Putamen (tissue), 1 donor: ENCODE data around the gene DMKN.
A peak's percentile ranks its signal among the peaks of the same experiment; 100 is the strongest.
"Not testable (repeated sequence)": the region's sequence is repeated elsewhere in the genome, so short reads cannot be mapped to it uniquely, and the experiment has no call there.

Source experiments
- DNase-seq: peaks from one replicate; pipeline ENCODE4 v3.0.0-alpha.2; 2016; ENCODE audit warnings: low spot score

The DMKN gene

DNA sequence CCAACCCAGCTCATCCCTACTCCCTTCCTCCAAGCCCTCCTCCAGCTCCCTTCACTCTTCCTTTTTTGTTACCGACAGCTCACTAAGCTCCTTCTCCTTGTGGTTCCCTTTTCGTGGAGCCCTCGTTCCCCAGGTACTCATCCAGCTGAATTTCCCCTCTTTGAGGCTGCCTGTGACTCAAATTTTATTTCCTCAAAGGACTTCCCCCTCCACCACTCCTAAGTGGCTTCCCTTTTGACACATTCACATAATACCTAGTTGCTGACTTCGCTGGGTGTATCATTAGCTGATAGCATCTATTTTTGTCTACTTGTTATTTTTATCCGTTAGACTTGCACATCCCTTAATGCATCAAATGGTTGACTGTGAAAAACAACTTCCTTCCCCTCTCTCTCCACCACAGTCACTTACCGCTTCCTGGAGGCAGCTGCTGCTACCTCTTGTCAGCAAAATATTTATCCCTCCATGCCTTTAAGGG, 50.9 kb downstream of the DMKN start:
- DNase-seq = peak; percentile 38

DNA sequence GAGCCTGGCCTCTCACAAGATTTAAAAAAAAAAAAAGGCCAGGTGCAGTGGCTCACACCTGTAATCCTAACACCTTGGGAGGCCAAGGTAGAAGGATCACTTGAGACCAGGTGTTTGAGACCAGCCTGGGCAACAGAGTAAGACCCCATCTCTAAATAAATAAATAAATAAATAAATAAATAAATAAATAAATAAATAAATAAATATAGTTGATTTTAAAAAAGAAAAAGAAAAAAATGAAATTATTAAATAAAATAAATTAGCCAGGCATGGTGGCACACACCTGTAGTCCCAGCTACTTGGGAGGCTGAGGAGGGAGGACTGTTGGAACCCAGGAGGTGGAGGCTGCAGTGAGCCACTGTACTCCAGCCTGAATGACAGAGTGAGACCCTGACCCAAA, 51.7 kb downstream of the DMKN start:
- DNase-seq = not testable (repeated sequence)

DNA sequence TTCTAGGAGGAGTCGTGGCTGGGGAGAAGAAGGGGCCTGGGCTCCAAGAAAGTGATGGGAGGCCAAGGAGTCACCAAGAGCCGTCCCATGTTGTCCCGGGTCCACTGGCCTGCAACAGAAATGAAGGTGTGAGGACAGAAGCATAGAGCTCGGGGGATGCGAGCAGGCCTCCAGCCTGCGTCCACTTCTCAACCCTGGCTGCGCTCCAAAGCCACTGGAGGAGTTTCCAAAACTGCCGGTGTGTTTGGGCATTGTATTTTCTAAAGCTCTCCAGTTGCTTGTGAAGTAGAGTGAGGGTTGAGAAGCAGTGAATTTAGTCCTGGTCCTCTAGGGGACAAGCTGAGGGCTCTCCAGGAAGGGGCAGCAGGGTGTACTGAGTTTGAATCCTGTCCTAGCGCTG, 52.4 kb downstream of the DMKN start:
- DNase-seq = no peak

DNA sequence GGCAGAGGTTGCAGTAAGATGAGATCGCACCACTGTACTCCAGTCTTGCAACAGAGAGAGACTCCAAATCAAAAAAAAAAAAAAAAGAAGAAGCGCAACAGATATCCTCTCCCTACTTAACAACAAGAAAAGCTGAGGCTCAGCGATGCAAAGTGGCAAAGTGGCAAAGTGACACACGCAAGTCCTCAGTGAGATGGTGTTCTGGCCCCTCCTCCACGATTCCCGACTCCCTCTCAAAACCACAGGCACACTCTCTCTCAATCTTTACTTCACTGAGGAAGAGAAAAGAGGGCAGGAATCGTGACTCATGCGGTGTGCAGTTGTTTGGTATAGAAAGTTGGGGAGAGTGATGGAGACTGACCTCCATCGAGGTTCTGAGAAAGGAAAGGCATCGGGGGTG, 52.8 kb downstream of the DMKN start:
- DNase-seq = no peak

DNA sequence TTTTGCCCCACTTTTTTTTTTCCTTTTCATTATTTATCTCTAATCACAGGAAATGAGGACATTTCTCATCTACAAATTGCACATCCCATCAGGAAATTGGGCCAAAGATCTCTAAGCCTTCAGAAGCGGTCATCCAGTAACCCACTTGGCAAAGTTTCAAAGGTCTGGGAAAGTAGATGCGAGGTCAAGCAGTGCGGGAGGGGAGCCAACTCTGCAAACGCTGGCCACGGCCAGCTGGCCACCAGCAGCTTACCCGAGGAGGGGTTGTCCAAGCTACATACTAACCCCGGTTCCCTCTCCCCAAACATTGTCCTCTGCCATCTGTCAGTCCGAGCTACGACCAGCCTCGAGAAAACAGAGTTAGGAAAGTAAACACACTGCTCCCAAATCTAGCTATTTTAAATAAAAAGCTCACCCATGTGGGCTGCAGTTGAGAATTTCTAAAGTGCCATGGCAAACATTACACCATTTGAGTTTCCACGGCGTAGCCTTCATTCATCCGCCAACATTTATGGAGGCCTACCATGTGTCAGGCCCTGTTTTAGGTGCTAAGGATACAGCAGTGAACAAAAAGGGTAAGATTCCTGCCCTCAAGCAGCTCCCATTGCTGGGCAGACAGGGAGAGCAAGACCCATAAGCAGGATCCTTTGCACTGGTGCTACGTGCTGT, 53.9 kb downstream of the DMKN start:
- no peak for DNase-seq

DNA sequence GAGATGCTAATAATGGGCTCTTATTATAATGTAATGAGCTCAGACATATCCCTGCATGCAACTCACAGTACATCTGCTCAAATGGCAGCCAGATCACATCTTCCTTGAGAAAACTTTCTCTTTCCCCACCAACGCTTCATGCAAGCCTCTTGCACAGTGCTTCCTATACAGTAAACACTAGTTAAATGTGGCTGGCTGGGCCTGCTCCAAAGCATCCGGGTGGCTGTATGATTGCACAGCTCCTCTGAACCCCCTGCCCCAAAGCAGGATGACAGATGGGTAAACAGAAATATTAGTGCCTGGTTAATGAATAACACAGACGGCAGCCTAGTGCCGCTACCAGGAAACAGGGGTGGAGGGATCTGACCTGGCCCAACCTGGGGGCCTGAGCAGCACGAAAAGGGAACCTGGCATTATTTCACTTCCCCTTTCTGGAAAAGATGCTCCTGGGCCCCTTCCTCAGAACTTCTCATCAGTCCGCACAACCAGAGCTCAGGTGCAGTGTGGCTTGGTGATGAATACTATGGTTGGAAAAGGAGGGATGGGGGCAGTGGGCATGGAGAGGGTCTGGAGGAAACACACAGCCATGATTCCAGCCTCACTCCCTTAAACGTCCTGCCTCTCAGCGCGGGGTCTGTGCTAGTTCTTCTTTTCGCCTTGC, 54.6 kb downstream of the DMKN start:
- DNase-seq = no peak

DNA sequence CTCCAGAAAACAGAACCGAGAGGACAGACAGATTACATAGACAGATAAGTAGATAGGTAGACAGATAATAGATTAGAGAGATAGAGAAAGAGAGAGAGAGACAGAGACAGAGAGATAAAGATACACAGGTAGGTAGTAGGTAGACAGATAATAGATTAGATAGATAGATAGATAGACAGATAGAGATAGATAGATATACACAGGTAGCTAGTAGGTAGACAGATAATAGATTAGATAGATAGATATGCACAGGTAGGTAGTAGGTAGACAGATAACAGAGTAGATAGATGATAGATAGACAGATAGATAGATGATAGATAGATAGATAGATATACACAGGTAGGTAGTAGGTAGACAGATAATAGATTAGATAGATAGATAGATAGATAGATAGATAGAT, 55.3 kb downstream of the DMKN start:
- DNase-seq = no peak

DNA sequence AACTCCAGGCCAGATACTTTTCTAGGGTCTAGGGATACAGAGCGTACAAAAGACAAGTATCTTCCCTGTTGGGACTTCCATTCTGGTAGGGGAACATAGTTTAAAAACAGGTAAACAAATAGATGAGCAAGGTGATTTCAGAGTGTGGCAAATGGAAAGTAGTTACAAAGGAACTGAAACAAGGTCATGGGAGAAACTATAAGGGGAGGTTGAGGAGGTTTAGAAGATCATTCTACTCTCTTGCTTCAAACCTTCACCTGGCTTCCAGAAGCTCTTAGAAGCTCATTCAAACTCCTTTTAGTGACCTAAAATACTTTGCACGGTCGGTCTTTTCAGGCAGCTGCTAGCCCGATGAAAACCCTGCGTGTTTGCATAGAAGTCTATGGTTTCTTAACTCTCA, 56.3 kb downstream of the DMKN start:
- DNase-seq = no peak

DNA sequence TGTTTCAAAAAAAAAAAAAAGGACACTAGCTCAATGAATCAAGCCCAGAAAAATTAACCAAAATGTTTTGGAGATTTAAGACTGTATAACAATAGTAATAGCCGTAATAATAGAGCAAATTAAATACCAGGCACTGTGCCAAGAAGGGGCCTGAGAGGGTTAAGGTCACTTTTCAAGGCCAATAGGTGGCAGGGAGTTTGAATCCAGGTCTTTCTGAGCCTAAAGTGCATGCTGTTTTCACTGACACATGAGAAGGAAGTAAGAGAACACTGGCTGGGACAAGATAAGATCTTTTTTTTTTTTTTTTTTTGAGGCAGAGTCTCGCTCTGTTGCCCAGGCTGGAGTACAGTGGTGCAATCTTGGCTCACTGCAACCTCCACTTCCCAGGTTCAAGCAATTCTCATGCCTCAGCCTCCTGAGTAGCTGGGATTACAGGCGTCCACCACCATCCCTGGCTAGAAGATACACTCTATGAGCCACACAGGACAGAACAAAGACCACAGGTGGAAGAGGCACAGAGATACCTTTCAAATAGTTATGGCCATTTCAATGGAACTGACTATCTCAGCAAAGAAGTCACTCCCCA, 57.7 kb downstream of the DMKN start:
- DNase-seq = no peak

DNA sequence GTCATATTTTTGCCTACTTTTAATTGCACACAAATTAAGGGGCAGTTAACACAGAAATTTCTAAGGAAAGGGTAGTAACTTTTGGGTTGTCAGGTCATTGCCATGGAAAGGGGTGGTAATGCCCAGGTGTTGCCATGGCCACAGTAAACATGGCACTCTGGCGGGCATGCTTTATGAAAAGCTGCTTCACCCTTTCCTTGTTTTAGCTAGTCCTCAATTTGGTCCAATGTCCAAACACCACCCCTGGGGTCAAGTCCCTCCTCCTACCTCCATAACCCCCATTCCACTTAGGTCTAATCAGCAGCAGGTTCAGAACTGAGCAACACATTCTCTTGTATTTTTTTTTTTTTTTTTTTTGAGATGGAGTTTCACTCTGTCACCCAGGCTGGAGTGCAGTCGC, 58.8 kb downstream of the DMKN start:
- DNase-seq = no peak

DNA sequence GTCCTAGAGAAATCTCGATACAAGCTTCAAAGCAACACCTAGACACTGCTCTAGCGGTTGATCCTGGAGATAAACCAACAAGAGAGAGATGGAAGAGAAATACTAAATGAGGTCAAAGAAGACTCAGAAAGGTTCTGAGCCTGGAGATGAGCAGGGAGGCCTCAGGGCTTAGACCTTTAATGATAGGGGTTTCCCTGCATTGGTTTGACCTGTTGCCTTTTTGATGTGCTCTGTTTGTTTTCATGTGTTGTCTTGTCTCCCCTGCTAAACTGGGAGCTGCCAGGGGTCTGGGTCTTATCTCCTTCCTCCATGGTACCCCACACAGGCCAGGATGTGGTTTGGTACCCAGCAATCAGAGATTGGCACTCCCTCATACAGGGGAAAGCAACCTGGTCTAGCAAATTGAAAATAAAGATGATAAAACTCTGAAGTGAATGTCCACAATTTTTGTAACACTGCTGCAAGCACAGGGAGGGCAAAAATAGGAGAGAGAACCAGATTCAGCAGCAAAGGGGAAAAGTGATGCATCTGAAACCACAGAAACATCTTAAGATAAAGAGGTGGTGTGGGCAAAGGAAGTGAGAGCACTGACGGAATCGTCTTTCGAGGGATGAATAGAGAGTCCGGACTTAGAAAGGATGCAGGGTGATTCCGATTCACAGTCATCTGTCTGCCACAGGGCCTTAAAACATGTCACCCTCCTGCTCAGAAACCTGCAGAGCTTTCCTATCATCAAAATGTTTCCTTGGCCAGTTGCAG, 61.9 kb downstream of the DMKN start:
- no peak for DNase-seq

DNA sequence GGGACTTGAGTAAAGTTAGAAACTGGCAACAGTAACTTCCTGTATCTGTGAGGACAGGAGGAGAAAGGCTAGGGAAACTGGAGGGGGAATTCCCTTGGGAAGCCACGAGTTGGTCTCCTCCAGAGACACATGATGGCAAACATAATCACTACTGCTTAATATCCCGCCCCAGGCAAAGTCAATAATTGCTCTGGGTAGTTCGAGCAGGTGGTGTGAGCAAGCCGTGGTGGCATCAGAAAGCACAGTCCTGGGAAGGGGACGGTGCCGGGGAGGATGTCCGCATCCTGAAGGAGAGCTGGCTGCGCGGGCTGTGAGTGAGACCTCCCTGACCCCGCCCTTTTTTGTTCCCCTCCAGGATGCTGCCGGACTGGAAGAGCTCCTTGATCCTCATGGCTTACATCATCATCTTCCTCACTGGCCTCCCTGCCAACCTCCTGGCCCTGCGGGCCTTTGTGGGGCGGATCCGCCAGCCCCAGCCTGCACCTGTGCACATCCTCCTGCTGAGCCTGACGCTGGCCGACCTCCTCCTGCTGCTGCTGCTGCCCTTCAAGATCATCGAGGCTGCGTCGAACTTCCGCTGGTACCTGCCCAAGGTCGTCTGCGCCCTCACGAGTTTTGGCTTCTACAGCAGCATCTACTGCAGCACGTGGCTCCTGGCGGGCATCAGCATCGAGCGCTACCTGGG, 63.9 kb downstream of the DMKN start:
- no peak for DNase-seq

DNA sequence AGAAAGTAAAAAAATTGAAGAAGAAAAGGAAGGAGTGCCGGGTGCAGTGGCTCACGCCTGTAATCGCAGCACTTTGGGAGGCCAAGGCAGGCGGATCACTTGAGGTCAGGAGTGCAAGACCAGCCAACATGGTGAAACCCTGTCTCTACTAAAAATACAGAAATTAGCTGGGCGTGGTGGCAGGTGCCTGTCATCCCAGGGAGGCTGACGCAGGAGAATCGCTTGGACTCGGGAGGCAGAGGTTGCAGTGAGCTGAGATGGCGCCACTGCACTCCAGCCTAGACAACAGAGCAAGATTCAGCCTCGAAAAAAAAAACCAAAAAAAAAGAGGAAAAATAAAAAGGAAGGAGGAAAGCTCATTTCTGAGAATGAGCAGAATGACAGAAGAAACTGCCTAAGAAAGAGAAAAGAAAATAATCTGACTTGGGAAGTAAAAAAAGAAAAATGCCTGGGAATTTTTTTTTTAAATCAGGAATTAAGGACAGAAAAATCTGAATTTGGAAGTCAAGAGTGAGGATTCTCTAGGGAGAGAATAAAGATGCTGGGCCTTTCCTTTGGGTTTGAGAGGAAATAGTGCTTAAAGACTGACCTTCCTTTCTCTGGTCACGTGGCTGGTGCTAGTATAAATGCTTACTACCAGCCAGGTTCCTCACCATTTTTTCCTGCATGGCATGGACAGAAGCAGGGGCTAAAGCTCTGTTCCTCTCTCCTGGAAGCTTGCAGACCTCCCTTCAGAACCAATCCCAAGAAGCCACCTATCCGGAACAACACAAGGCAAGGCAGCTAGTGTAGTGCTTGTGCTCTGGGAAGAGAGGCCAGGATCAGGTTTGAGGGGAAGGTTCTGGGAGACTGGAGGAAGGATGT, 65.6 kb downstream of the DMKN start, which contains the start of gene FFAR2:
Gene FFAR2 (plus strand): TSS at position 652 of the 864 bp plus-strand sequence. CDS start 1,458 bp downstream, outside the sequence.
- DNase-seq = no peak
